Activated CD8-positive, alpha-beta T cell treated with anti-CD3 and anti-CD28 coated beads for 36 hours (primary cell): Measurements from ENCODE around the gene GALNT14. TPM values are rescaled to one million over a fixed set of nuclear protein-coding genes. Genes with fewer than 3 reads are reported as not detected.
A peak's percentile ranks its signal among the peaks of the same experiment; 100 is the strongest.

ENCODE experiments used
- ATAC-seq: fragments of 200-7000 bp; cut with Tn5 transposase; one replicate; pipeline ENCODE4 v1.10.0; 2021; ENCODE audit warnings: mild to moderate bottlenecking, moderate library complexity
- CTCF ChIA-PET: fragments of 350-600 bp; sonication (Branson Sonifier 250); formaldehyde crosslinking; loops from one replicate; lab custom pipeline; 2021; ENCODE audit warnings: antibody characterized with exemption; lab: Charles Lee
- POLR2A ChIA-PET: fragments of 350-600 bp; sonication (Branson Sonifier 250); formaldehyde crosslinking; loops from one replicate; lab custom pipeline; 2021; ENCODE audit warnings: antibody characterized with exemption; lab: Charles Lee
- DNase-seq: peaks from one replicate; pipeline ENCODE4 v3.0.0-alpha.2; 2020
- H3K27ac Mint-ChIP-seq: one replicate; pipeline ENCODE4 v1.8.0; 2021; ENCODE audit warnings: mild to moderate bottlenecking, mixed read lengths
- H3K27me3 Mint-ChIP-seq: one replicate; pipeline ENCODE4 v1.8.0; 2021; ENCODE audit warnings: mixed read lengths
- H3K36me3 Mint-ChIP-seq: one replicate; pipeline ENCODE4 v1.8.0; 2021; ENCODE audit warnings: low read depth, mixed read lengths
- H3K4me1 Mint-ChIP-seq: one replicate; pipeline ENCODE4 v1.8.0; 2021; ENCODE audit warnings: low read depth, mixed read lengths
- H3K4me3 Mint-ChIP-seq: one replicate; pipeline ENCODE4 v1.8.0; 2021; ENCODE audit warnings: mild to moderate bottlenecking, moderate library complexity, mixed read lengths
- H3K9me3 Mint-ChIP-seq: one replicate; pipeline ENCODE4 v1.8.0; 2021; ENCODE audit warnings: mixed read lengths
- CTCF ChIP-seq: fragments of 200-600 bp; IDR thresholded peaks from one replicate; pipeline ENCODE4 v1.8.0; 2022; ENCODE audit warnings: antibody characterized with exemption, mild to moderate bottlenecking
- intact Hi-C: fragments of 100-400 bp; cut with micrococcal nuclease; formaldehyde crosslinking; loops from one replicate; pipeline ENCODE4 v1.10.0; 2022
- total RNA-seq, 2 experiments: library from RNA; stranded (reverse); gene quantifications; one replicate each; pipeline ENCODE4 v1.2.3, GENCODE V29; 2021

GALNT14 gene
- total RNA-seq, 2 experiments from 2014 or later = 1.1 to 1.9 TPM

GRCh38 chr2:31057691-31058090 lies 80.5 kb downstream of the GALNT14 start:
- H3K4me1 Mint-ChIP-seq = no peaks in the 10 kb centered on the region
- TF ChIP-seq CTCF = no peak
- ChIA-PET POLR2A (no interaction called here), CTCF (no interaction called here)
- no peak overlapping the region for H3K27ac Mint-ChIP-seq
- peaks cover 3% of the 10 kb centered on the region for H3K27me3 Mint-ChIP-seq
- ATAC-seq (no peak), DNase-seq (no peak)
- no peaks in the 10 kb centered on the region for H3K36me3 Mint-ChIP-seq
- H3K4me3 Mint-ChIP-seq = no peak overlapping the region
- intact Hi-C loops = no loop called here
- no peaks in the 10 kb centered on the region for H3K9me3 Mint-ChIP-seq

- POLR2A ChIA-PET = no interaction called here
- no peak overlapping the region for H3K4me3 Mint-ChIP-seq
- TF ChIP-seq CTCF = no peak
- H3K9me3 Mint-ChIP-seq = no peaks in the 10 kb centered on the region
- intact Hi-C loops = no loop called here
- H3K36me3 Mint-ChIP-seq = no peaks in the 10 kb centered on the region
- CTCF ChIA-PET = no interaction called here
- no peak for DNase-seq
- no peak for ATAC-seq
- H3K4me1 Mint-ChIP-seq = peaks cover 6% of the 10 kb centered on the region
- peaks cover 2% of the 10 kb centered on the region for H3K27me3 Mint-ChIP-seq
- H3K27ac Mint-ChIP-seq = no peak overlapping the region
Measured at GRCh38 chr2:31055938-31056337, 82.3 kb downstream of the GALNT14 start.

GRCh38 chr2:31054842-31055388 lies 83.3 kb downstream of the GALNT14 start:
- Mint-ChIP-seq H3K9me3 (no peaks in the 10 kb centered on the region), H3K4me3 (no peak overlapping the region), H3K4me1 (peaks cover 6% of the 10 kb centered on the region), H3K27me3 (peaks cover 2% of the 10 kb centered on the region), H3K27ac (no peak overlapping the region), H3K36me3 (no peaks in the 10 kb centered on the region)
- no peak for ATAC-seq
- no peak for DNase-seq
- no peak for TF ChIP-seq CTCF
- ChIA-PET CTCF (no interaction called here), POLR2A (no interaction called here)
- intact Hi-C loops = no loop called here

GRCh38 chr2:31053929-31054782 lies 84.1 kb downstream of the GALNT14 start:
- ChIA-PET CTCF (no interaction called here), POLR2A (no interaction called here)
- intact Hi-C loops = no loop called here
- DNase-seq = no peak
- Mint-ChIP-seq H3K27me3 (peaks cover 2% of the 10 kb centered on the region), H3K9me3 (no peaks in the 10 kb centered on the region), H3K27ac (no peak overlapping the region), H3K4me3 (no peak overlapping the region), H3K4me1 (peaks cover 6% of the 10 kb centered on the region), H3K36me3 (no peaks in the 10 kb centered on the region)
- ATAC-seq = no peak
- TF ChIP-seq CTCF = no peak

GRCh38 chr2:31052284-31052683 lies 86.0 kb downstream of the GALNT14 start:
- Mint-ChIP-seq H3K27ac (peak overlapping the region; percentile 9), H3K36me3 (no peaks in the 10 kb centered on the region), H3K4me1 (peaks cover 6% of the 10 kb centered on the region), H3K4me3 (no peak overlapping the region), H3K27me3 (peaks cover 2% of the 10 kb centered on the region), H3K9me3 (no peaks in the 10 kb centered on the region)
- no peak for TF ChIP-seq CTCF
- DNase-seq (no peak), ATAC-seq (no peak)
- ChIA-PET POLR2A (no interaction called here), CTCF (no interaction called here)
- intact Hi-C loops = no loop called here
